ENCODE data around the gene OSGEPL1.

DNA sequence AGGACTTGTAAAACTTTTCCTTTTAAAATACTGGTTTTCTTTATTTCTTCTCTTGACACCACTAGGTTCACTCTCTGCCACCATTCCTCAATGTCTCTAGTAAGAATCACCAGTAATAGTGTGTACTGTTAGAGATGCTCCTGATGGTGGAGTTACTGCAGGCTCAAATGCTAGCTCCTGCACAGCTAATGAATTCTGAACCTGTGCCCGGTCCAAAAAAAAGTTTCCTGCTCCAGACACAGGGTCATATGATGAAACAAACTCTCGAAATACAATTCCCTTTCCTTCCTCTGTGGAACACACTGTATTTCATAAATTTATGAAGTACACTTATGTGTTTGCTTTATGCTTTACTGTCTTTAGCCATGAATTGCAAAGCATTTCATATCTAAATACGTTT, 40.8 kb upstream of the OSGEPL1 start:
- TF ChIP-seq, protein P1, sequence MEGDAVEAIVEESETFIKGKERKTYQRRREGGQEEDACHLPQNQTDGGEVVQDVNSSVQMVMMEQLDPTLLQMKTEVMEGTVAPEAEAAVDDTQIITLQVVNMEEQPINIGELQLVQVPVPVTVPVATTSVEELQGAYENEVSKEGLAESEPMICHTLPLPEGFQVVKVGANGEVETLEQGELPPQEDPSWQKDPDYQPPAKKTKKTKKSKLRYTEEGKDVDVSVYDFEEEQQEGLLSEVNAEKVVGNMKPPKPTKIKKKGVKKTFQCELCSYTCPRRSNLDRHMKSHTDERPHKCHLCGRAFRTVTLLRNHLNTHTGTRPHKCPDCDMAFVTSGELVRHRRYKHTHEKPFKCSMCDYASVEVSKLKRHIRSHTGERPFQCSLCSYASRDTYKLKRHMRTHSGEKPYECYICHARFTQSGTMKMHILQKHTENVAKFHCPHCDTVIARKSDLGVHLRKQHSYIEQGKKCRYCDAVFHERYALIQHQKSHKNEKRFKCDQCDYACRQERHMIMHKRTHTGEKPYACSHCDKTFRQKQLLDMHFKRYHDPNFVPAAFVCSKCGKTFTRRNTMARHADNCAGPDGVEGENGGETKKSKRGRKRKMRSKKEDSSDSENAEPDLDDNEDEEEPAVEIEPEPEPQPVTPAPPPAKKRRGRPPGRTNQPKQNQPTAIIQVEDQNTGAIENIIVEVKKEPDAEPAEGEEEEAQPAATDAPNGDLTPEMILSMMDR (IDR thresholded peaks at IDR 0.05), result no peak
- TF ChIP-seq POLR2A (IDR thresholded peaks at IDR 0.05), result no peak

Measured in lower leg skin (tissue), 3 donors.